HCT116 (cell line): ENCODE results near the gene FAM120A. TPM values are rescaled to one million over a fixed set of nuclear protein-coding genes. Genes with fewer than 3 reads are reported as not detected.

Experiments
- ATAC-seq: fragments of 200-7000 bp; cut with Tn5 transposase; 2 replicates; pipeline ENCODE4 v1.9.1; 2020; ENCODE audit warnings: mild to moderate bottlenecking, moderate library complexity
- BruUV-seq: library from RNA; stranded (reverse); fragments of 400-500 nt; replicated peaks from 2 replicates; lab custom pipeline; 2021; lab: Mats Ljungman, UMichigan
- CTCF ChIA-PET: fragments of 300-600 bp; sonication (Branson Sonifier 250); formaldehyde crosslinking; loops from one replicate; lab custom pipeline; 2021; ENCODE audit warnings: antibody characterized with exemption; lab: Charles Lee
- POLR2A ChIA-PET: fragments of 300-600, 350-600 bp; sonication (Branson Sonifier 250); formaldehyde crosslinking; loops from one replicate; lab custom pipeline; 2021; ENCODE audit warnings: antibody characterized with exemption; lab: Charles Lee
- RAD21 ChIA-PET, 2 experiments: fragments of 300-600 bp; sonication (Branson Sonifier 250); formaldehyde crosslinking; loops; one replicate each; lab custom pipeline; 2023; ENCODE audit warnings: low total read pairs in 2 of 2; ENCODE audit not compliant: uncharacterized antibody in 2 of 2, unreplicated experiment in 2 of 2, low non-redundant PET in 1 of 2; lab: Charles Lee
- DNase-seq: peaks from one replicate; pipeline ENCODE4 v3.0.0-alpha.2; 2010; ENCODE audit warnings: low read depth, low spot score
- H2AFZ ChIP-seq: fragments of 200-600 bp; shearing (Covaris generic), sonication (generic); 2 replicates; pipeline ENCODE4 v1.6.1; 2017; ENCODE audit warnings: low read depth, mixed run types, mixed read lengths, antibody characterized with exemption, low read length; ENCODE audit not compliant: poor library complexity, severe bottlenecking
- H3K27ac ChIP-seq: 2 replicates; pipeline ENCODE4 v1.5.1; 2012; ENCODE audit warnings: low read depth, low read length
- H3K27me3 ChIP-seq: fragments of 200-600 bp; sonication (generic); 2 replicates; pipeline ENCODE4 v1.6.1; 2016; ENCODE audit warnings: mixed run types, low read length, mixed read lengths; ENCODE audit not compliant: insufficient read depth
- H3K36me3 ChIP-seq, 2 experiments: fragments of 200-500 bp in 1 of 2; fragments of 200-600 bp in 1 of 2; sonication (Bioruptor generic) in 1 of 2; sonication (generic) in 1 of 2; 2 replicates each; pipeline versions ENCODE4 v1.5.1 to v1.6.1; 2014 to 2016; ENCODE audit warnings: low read length in 2 of 2, inconsistent platforms in 1 of 2, mixed read lengths in 1 of 2, mixed run types in 1 of 2; ENCODE audit not compliant: insufficient read depth in 2 of 2, control insufficient read depth in 1 of 2
- H3K4me1 ChIP-seq, 2 experiments: fragments of 200-600 bp in 1 of 2; sonication (generic) in 1 of 2; 2 replicates each; pipeline versions ENCODE4 v1.5.1 to v1.6.1; 2012 to 2017; ENCODE audit warnings: low read length in 2 of 2, inconsistent platforms in 1 of 2, mild to moderate bottlenecking in 1 of 2, mixed read lengths in 1 of 2, mixed run types in 1 of 2, moderate library complexity in 1 of 2; ENCODE audit not compliant: insufficient read depth in 2 of 2, control insufficient read depth in 1 of 2
- H3K4me2 ChIP-seq: fragments of 200-600 bp; sonication (generic); 2 replicates; pipeline ENCODE4 v1.6.1; 2017; ENCODE audit warnings: mixed run types, low read length, mixed read lengths
- H3K4me3 ChIP-seq, 2 experiments: fragments of 200-600 bp in 1 of 2; sonication (generic) in 1 of 2; replicated peaks in 1 of 2; 2 replicates each; pipeline ENCODE4 v1.5.1; 2011 to 2016; ENCODE audit warnings: low read length in 2 of 2, control low read depth in 1 of 2, low read depth in 1 of 2, mild to moderate bottlenecking in 1 of 2, mixed read lengths in 1 of 2, mixed run types in 1 of 2
- H3K79me2 ChIP-seq: fragments of 200-600 bp; sonication (generic); 2 replicates; pipeline ENCODE4 v1.6.1; 2017; ENCODE audit warnings: mild to moderate bottlenecking, mixed run types, low read length, moderate library complexity, mixed read lengths; ENCODE audit not compliant: insufficient read depth
- H3K9ac ChIP-seq: fragments of 200-600 bp; sonication (generic); 2 replicates; pipeline ENCODE4 v1.6.1; 2016; ENCODE audit warnings: low read length, mixed read lengths
- H3K9me2 ChIP-seq: fragments of 200-600 bp; sonication (generic), shearing (Covaris generic); 2 replicates; pipeline ENCODE4 v1.6.1; 2017; ENCODE audit warnings: mixed run types, mild to moderate bottlenecking, moderate library complexity; ENCODE audit not compliant: insufficient read depth
- H3K9me3 ChIP-seq, 2 experiments: fragments of 200-500 bp in 1 of 2; fragments of 200-600 bp in 1 of 2; sonication (Bioruptor generic) in 1 of 2; sonication (generic) in 1 of 2; 2 replicates each; pipeline ENCODE4 v1.6.1; 2014 to 2017; ENCODE audit warnings: low read length in 2 of 2, mixed read lengths in 2 of 2, inconsistent platforms in 1 of 2, low read depth in 1 of 2, mild to moderate bottlenecking in 1 of 2, mixed run types in 1 of 2, moderate library complexity in 1 of 2; ENCODE audit not compliant: control insufficient read depth in 1 of 2, insufficient read depth in 1 of 2
- H4K20me1 ChIP-seq: fragments of 200-600 bp; sonication (generic), shearing (Covaris generic); 2 replicates; pipeline ENCODE4 v1.6.1; 2017; ENCODE audit warnings: mixed run types, mild to moderate bottlenecking, moderate library complexity; ENCODE audit not compliant: insufficient read depth
- ATF3 ChIP-seq: IDR thresholded peaks from 2 replicates; pipeline ENCODE4 v1.6.1; 2012
- CBX3 ChIP-seq: IDR thresholded peaks from 2 replicates; pipeline ENCODE4 v1.6.1; 2012; ENCODE audit warnings: low read depth
- CEBPB ChIP-seq: IDR thresholded peaks from 2 replicates; pipeline ENCODE4 v1.6.1; 2012; ENCODE audit warnings: low read depth
- CTCF ChIP-seq, 3 experiments: fragments of 200-600 bp in 1 of 3; sonication (generic) in 1 of 3; IDR thresholded peaks in 2 of 3; conservative IDR thresholded peaks in 1 of 3; 2 replicates each; pipeline ENCODE4 v1.5.1; 2012 to 2017; ENCODE audit warnings: low read depth in 2 of 3, low read length in 2 of 3, antibody characterized with exemption in 1 of 3, borderline replicate concordance in 1 of 3, control low read depth in 1 of 3, mild to moderate bottlenecking in 1 of 3, mixed read lengths in 1 of 3, mixed run types in 1 of 3, moderate library complexity in 1 of 3; ENCODE audit not compliant: insufficient read depth in 1 of 3
- EGR1 ChIP-seq: IDR thresholded peaks from 2 replicates; pipeline ENCODE4 v1.6.1; 2012; ENCODE audit warnings: low read depth
- ELF1 ChIP-seq: IDR thresholded peaks from 2 replicates; pipeline ENCODE4 v1.6.1; 2012; ENCODE audit warnings: low read depth, borderline replicate concordance
- EZH2 ChIP-seq: fragments of 200-600 bp; sonication (generic); IDR thresholded peaks from 2 replicates; pipeline ENCODE4 v1.6.1; 2017; ENCODE audit warnings: antibody characterized with exemption, mixed run types
- FOSL1 ChIP-seq: IDR thresholded peaks from 2 replicates; pipeline ENCODE4 v1.6.1; 2012; ENCODE audit warnings: low read depth
- JUND ChIP-seq: IDR thresholded peaks from 2 replicates; pipeline ENCODE4 v1.6.1; 2012
- MAX ChIP-seq: IDR thresholded peaks from 2 replicates; pipeline ENCODE4 v1.6.1; 2012
- RAD21 ChIP-seq: IDR thresholded peaks from 2 replicates; pipeline ENCODE4 v1.6.1; 2012; ENCODE audit warnings: low read depth, mild to moderate bottlenecking
- REST ChIP-seq: IDR thresholded peaks from 2 replicates; pipeline ENCODE4 v1.6.1; 2012; ENCODE audit warnings: low read depth
- SIN3A ChIP-seq: IDR thresholded peaks from 2 replicates; pipeline ENCODE4 v1.6.1; 2012; ENCODE audit warnings: low read depth
- SP1 ChIP-seq: IDR thresholded peaks from 2 replicates; pipeline ENCODE4 v1.6.1; 2012; ENCODE audit warnings: low read depth
- SRF ChIP-seq: IDR thresholded peaks from 2 replicates; pipeline ENCODE4 v1.6.1; 2012; ENCODE audit warnings: low read depth
- YY1 ChIP-seq: IDR thresholded peaks from 2 replicates; pipeline ENCODE4 v1.6.1; 2011; ENCODE audit warnings: low read length, low read depth, moderate library complexity, mild to moderate bottlenecking; ENCODE audit not compliant: insufficient replicate concordance; ENCODE audit errors: extremely low read depth
- ZBTB33 ChIP-seq: IDR thresholded peaks from 2 replicates; pipeline ENCODE4 v1.6.1; 2011; ENCODE audit warnings: mild to moderate bottlenecking, low read length, moderate library complexity; ENCODE audit not compliant: insufficient replicate concordance; ENCODE audit errors: extremely low read depth
- ZFX ChIP-seq: fragments of 450-650 bp; IDR thresholded peaks from 2 replicates; pipeline ENCODE4 v1.6.1; 2017
- ZNF274 ChIP-seq: fragments of 200-500 bp; sonication (Bioruptor generic); IDR thresholded peaks from 2 replicates; pipeline ENCODE4 v1.6.1; 2014; ENCODE audit warnings: mild to moderate bottlenecking, low read depth, low read length, inconsistent platforms
- intact Hi-C: fragments of 100-400 bp; cut with micrococcal nuclease; formaldehyde crosslinking; loops from 2 replicates; pipeline ENCODE4 v1.10.0; 2022
- total RNA-seq: library from RNA; stranded (reverse); gene quantifications from one replicate; pipeline ENCODE4 v1.2.1, GENCODE V29; 2021; ENCODE audit not compliant: unreplicated experiment

Gene FAM120A
- total RNA-seq, 1 experiment from 2014 or later = 122 TPM

- ChIA-PET RAD21 (no interaction called here), CTCF (no interaction called here), POLR2A (no interaction called here)
- DNase-seq (no peak), ATAC-seq (no peak)
- Histone ChIP-seq H4K20me1 (no peaks in the 10 kb centered on the region), H2AFZ (no peak overlapping the region), H3K9ac (no peak overlapping the region), H3K9me3 (no peaks in the 10 kb centered on the region), H3K27me3 (no peaks in the 10 kb centered on the region), H3K36me3 (peaks cover 30 to 38% of the 10 kb centered on the region in 2 experiments), H3K79me2 (no peaks in the 10 kb centered on the region), H3K9me2 (no peaks in the 10 kb centered on the region), H3K27ac (no peak overlapping the region), H3K4me2 (no peak overlapping the region), H3K4me1 (peaks cover 1 to 9% of the 10 kb centered on the region in 2 experiments; a peak in 2 of 4 replicates), H3K4me3 (no peak overlapping the region)
- no TSS peak for BruUV-seq
- TF ChIP-seq EGR1 (no peak), ZBTB33 (no peak), SRF (no peak), ZNF274 (no peak), CTCF (IDR thresholded peaks at IDR 0.05 in 2 of 3, conservative IDR thresholded peaks at IDR 0.05 in 1 of 3; ENCODE audit: borderline replicate concordance in 1 of 3, insufficient read depth in 1 of 3, low read depth in 2 of 3, low read length in 2 of 3) (no peak), ELF1 (no peak), MAX (no peak), CBX3 (no peak), SP1 (no peak), ATF3 (no peak), YY1 (no peak), RAD21 (no peak), SIN3A (no peak), JUND (no peak), EZH2 (no peak), CEBPB (no peak), ZFX (no peak), FOSL1 (no peak), REST (no peak)
- intact Hi-C loops = loop anchor here (10.0 kb wide), 2 partner anchors 257 to 557 kb away; no protein-coding TSS in a partner anchor
Measured at GRCh38 chr9:93562157-93562556, 110.7 kb downstream of the FAM120A start.
